Activated T-helper 1 cell treated with anti-CD3 and anti-CD28 coated beads, Interleukin-2, amount 50 U/mL, for 16 hours (primary cell): ENCODE data around the gene TEC.
"Not testable (repeated sequence)": the region's sequence is repeated elsewhere in the genome, so short reads cannot be mapped to it uniquely, and the experiment has no call there.

Source experiments
- DNase-seq, 2 donors: peaks; one replicate each; pipeline ENCODE4 v3.0.0-alpha.2; 2020; ENCODE audit warnings: low read depth in 1 of 2, low spot score in 1 of 2

Gene TEC

GRCh38 chr4:48196758-48197504 is 72.7 kb downstream of the TEC start:
- no peak for DNase-seq

GRCh38 chr4:48195853-48196252 is 73.8 kb downstream of the TEC start:
- no peak for DNase-seq

GRCh38 chr4:48195374-48195773 is 74.3 kb downstream of the TEC start:
- DNase-seq: no peak

- DNase-seq: no peak
Measured at GRCh38 chr4:48194971-48195370, 74.7 kb downstream of the TEC start.

GRCh38 chr4:48193921-48194468 is 75.6 kb downstream of the TEC start:
- DNase-seq: no peak

GRCh38 chr4:48193096-48193836 is 76.4 kb downstream of the TEC start:
- DNase-seq: no peak

GRCh38 chr4:48191758-48192157 is 77.9 kb downstream of the TEC start:
- no peak for DNase-seq

- DNase-seq: no peak
Measured at GRCh38 chr4:48190839-48191238, 78.8 kb downstream of the TEC start.

GRCh38 chr4:48189731-48190130 is 79.9 kb downstream of the TEC start:
- DNase-seq: no peak

- no peak for DNase-seq
Measured at GRCh38 chr4:48188390-48188789, 81.2 kb downstream of the TEC start.

- no peak for DNase-seq
Measured at GRCh38 chr4:48187813-48188212, 81.8 kb downstream of the TEC start.

GRCh38 chr4:48187066-48187465 is 82.6 kb downstream of the TEC start:
- DNase-seq: not testable (repeated sequence)

GRCh38 chr4:48186394-48186793 is 83.2 kb downstream of the TEC start:
- DNase-seq: not testable (repeated sequence)

GRCh38 chr4:48184882-48185281 is 84.8 kb downstream of the TEC start:
- DNase-seq: no peak

- DNase-seq: no peak
Measured at GRCh38 chr4:48180234-48180633, 89.4 kb downstream of the TEC start.

GRCh38 chr4:48178931-48179330 is 90.7 kb downstream of the TEC start:
- DNase-seq: no peak

GRCh38 chr4:48175806-48176205 is 93.8 kb downstream of the TEC start:
- DNase-seq: no peak

GRCh38 chr4:48175328-48175727 is 94.3 kb downstream of the TEC start:
- no peak for DNase-seq

GRCh38 chr4:48173056-48173991 is 96.3 kb downstream of the TEC start:
- no peak for DNase-seq

- DNase-seq: no peak
Measured at GRCh38 chr4:48172651-48173050, 97.0 kb downstream of the TEC start.

- DNase-seq: no peak
Measured at GRCh38 chr4:48169636-48170035, 100.0 kb downstream of the TEC start.
